Bronchial epithelial cell (primary cell): ENCODE data around the gene GCH1. TPM values are rescaled to one million over a fixed set of nuclear protein-coding genes. Genes with fewer than 3 reads are reported as not detected.

Experiments used
- DNase-seq: peaks from one replicate; pipeline ENCODE4 v3.0.0-alpha.2; 2010; ENCODE audit warnings: low read depth
- FAIRE-seq: peaks from 2 replicates; lab custom pipeline; 2011; peaks lifted over from hg19 to GRCh38; lab: Jason Lieb, UNC
- H3K27me3 ChIP-seq: 2 replicates; pipeline ENCODE4 v1.5.1; 2011; ENCODE audit warnings: low read length; ENCODE audit not compliant: control insufficient read depth, insufficient read depth
- H3K36me3 ChIP-seq: 2 replicates; pipeline ENCODE4 v1.5.1; 2011; ENCODE audit warnings: low read length; ENCODE audit not compliant: control insufficient read depth, insufficient read depth
- H3K4me3 ChIP-seq: 2 replicates; pipeline ENCODE4 v1.5.1; 2011; ENCODE audit warnings: mild to moderate bottlenecking, low read depth, low read length, control low read depth
- total RNA-seq: library from RNA; depleted of rRNA; stranded (reverse); fragments of >200 nt; gene quantifications from 2 replicates; pipeline ENCODE4 v1.2.1, GENCODE V29; 2014
- TF ChIP-seq, protein P1 (sequence below): IDR thresholded peaks from 2 replicates; pipeline ENCODE4 v1.5.1; 2011; ENCODE audit warnings: mild to moderate bottlenecking, moderate library complexity, low read length, control low read depth, inconsistent platforms; ENCODE audit not compliant: insufficient read depth, severe bottlenecking

The GCH1 gene, protein sequence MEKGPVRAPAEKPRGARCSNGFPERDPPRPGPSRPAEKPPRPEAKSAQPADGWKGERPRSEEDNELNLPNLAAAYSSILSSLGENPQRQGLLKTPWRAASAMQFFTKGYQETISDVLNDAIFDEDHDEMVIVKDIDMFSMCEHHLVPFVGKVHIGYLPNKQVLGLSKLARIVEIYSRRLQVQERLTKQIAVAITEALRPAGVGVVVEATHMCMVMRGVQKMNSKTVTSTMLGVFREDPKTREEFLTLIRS
- total RNA-seq = 7.9 and 9.0 TPM in 2 replicates

DNA sequence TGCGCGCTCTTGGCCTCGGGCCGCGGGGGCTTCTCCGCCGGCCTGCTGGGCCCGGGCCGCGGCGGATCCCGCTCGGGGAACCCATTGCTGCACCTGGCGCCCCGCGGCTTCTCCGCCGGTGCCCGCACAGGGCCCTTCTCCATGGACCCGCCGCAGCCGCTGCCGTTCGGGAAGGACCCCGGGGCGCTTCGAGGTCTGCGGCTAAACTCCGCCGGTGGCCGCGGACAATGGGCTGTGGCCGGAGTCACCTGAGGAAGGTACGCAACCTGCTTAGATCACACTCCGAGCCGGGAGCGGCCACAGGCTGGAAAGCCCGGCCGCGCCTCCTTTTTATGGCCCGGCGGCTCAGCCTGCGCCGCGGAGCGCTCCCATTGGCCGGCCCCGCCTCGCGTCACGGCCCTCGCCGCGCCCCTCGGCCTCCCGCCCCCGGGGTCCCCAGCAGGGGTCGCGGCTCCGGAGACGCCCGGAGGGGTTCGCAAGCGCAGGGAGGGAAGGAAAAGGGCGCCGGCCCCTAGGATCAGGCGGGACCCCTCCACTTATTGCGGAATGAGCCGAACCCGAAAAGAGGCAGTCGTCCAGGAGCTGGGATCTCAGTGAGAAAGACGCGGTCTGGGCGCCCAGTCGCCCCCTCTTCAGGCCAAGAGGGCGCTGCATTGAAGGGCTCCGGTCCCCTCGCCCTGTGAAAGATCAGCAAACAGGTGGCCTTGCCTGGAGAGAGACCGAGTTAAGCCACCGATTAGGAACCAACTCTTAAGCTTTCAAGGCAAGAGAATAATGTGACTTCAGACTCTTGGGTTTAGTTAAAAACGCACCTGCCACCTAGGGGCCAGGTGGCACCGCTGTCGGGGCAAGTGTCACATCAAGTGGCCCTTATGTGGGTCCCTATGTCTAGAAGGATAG lies at the start of gene GCH1:
GCH1 (minus strand) TSS at position 306 of the 900 bp plus-strand sequence; CDS start at position 143, 163 bp downstream.
- Histone ChIP-seq H3K4me3 (peak within 1 kb of the TSS; percentile 61), H3K36me3 (no peaks in the 10 kb centered on the region), H3K27me3 (no peaks in the 10 kb centered on the region)
- TF ChIP-seq, protein P1, sequence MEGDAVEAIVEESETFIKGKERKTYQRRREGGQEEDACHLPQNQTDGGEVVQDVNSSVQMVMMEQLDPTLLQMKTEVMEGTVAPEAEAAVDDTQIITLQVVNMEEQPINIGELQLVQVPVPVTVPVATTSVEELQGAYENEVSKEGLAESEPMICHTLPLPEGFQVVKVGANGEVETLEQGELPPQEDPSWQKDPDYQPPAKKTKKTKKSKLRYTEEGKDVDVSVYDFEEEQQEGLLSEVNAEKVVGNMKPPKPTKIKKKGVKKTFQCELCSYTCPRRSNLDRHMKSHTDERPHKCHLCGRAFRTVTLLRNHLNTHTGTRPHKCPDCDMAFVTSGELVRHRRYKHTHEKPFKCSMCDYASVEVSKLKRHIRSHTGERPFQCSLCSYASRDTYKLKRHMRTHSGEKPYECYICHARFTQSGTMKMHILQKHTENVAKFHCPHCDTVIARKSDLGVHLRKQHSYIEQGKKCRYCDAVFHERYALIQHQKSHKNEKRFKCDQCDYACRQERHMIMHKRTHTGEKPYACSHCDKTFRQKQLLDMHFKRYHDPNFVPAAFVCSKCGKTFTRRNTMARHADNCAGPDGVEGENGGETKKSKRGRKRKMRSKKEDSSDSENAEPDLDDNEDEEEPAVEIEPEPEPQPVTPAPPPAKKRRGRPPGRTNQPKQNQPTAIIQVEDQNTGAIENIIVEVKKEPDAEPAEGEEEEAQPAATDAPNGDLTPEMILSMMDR = peak; percentile 32
- FAIRE-seq (no peak), DNase-seq (peak; percentile 25)

DNA sequence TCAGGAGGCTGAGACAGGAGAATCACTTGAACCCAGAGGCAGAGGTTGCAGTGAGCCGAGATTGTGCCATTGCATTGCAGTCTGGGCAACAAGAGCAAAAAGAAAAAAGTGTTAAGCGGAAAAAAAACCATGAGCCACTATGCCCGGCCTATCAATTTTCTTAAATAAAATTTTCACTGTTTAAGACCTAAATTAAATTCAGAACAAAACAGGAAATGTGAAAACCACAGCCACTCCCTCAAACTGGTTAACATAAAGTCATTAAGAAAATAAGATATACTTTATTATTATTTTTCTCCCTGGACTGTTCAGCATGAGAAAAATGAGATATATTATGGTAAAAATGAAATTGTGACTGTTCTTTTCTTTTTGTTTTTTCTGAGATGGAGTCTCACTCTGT lies 44.6 kb upstream of the GCH1 start:
- TF ChIP-seq, protein P1 = no peak
- no peaks in the 10 kb centered on the region for H3K36me3 ChIP-seq
- DNase-seq (no peak), FAIRE-seq (no peak)
- no peaks in the 10 kb centered on the region for H3K27me3 ChIP-seq
- no peak overlapping the region for H3K4me3 ChIP-seq

GRCh38 chr14:54946500-54946899 lies 43.9 kb upstream of the GCH1 start:
- H3K27me3 ChIP-seq = no peaks in the 10 kb centered on the region
- DNase-seq (no peak), FAIRE-seq (no peak)
- no peak overlapping the region for H3K4me3 ChIP-seq
- TF ChIP-seq, protein P1 = no peak
- H3K36me3 ChIP-seq = no peaks in the 10 kb centered on the region

DNA sequence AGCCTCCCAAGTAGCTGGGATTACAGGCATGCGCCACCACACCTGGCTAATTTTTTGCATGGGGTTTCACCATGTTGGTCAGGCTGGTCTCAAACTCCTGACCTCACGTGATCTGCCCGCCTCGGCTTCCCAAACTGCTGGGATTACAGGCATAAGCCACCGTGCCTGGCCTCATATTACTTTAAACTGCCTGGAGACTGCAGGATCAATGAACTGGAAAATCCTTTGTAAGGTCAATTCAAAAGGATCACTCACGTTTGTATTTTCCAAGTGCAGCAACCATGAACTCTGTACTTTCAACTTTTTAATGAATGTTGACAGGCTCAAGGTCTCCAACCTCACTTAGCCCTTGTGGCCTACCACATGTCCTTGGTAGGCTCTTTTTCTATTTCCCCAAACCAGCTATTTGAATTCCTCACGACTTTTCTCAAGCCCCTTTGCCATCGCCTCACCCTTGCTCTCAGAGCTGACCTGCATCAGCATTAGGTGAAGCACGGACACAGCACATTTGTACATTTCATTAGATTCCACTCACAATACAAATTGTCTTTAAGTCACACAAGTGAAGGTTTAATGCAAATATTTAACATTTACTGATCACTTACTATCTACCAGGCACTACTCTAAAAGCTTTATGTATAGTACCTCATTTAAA lies 42.2 kb upstream of the GCH1 start:
- no peak overlapping the region for H3K4me3 ChIP-seq
- H3K27me3 ChIP-seq = no peaks in the 10 kb centered on the region
- TF ChIP-seq, protein P1 = no peak
- FAIRE-seq = no peak
- no peaks in the 10 kb centered on the region for H3K36me3 ChIP-seq
- no peak for DNase-seq

- FAIRE-seq (no peak), DNase-seq (no peak)
- H3K27me3 ChIP-seq = no peaks in the 10 kb centered on the region
- TF ChIP-seq, protein P1 = no peak
- no peak overlapping the region for H3K4me3 ChIP-seq
- no peaks in the 10 kb centered on the region for H3K36me3 ChIP-seq
Observed at GRCh38 chr14:54942913-54943312, 40.3 kb upstream of the GCH1 start.
